ENCODE results near the gene CARD6. TPM values are rescaled to one million over a fixed set of nuclear protein-coding genes. Genes with fewer than 3 reads are reported as not detected.
A peak's percentile ranks its signal among the peaks of the same experiment; 100 is the strongest.

Gene CARD6
- total and polyA plus RNA-seq, 2 of the 13 experiments (the other 11 are each of a cell fraction or from before 2014, with no cell fraction given) = 0.33 to 1.4 TPM

GRCh38 chr5:40904205-40904993, 63.2 kb downstream of the CARD6 start (continued):
- TF ChIP-seq ZNF484 (CRISPR knock-in tag; IDR thresholded peaks at IDR 0.05; ENCODE audit: borderline replicate concordance, low read depth) = no peak
- no peak for TF ChIP-seq MED8 (CRISPR knock-in tag; IDR thresholded peaks at IDR 0.05; ENCODE audit: insufficient replicate concordance)
- peak; percentile 57; the same call in 1 of the 2 replicates for TF ChIP-seq KAT8 (CRISPR knock-in tag; IDR thresholded peaks at IDR 0.05)
- no peak for TF ChIP-seq LCORL (IDR thresholded peaks at IDR 0.05)
- TF ChIP-seq LCORL (CRISPR knock-in tag; IDR thresholded peaks at IDR 0.05) = 0 out of 2 replicates have a peak, but pooled peaks have one; percentile 24
- no peak for TF ChIP-seq CENPT (CRISPR knock-in tag; IDR thresholded peaks at IDR 0.05; ENCODE audit: low read depth)
- no peak for TF ChIP-seq HNRNPL (IDR thresholded peaks at IDR 0.05; ENCODE audit: low read depth, low read length)
- no peak for TF ChIP-seq JDP2 (CRISPR knock-in tag; IDR thresholded peaks at IDR 0.05; ENCODE audit: borderline replicate concordance)
- no peak for TF ChIP-seq ATF5 (CRISPR knock-in tag; IDR thresholded peaks at IDR 0.05; ENCODE audit: low read depth)
- TF ChIP-seq MLX (CRISPR knock-in tag; IDR thresholded peaks at IDR 0.05) = no peak
- no peak for TF ChIP-seq CREB1 (IDR thresholded peaks at IDR 0.05)
- TF ChIP-seq CREB1 (CRISPR knock-in tag; IDR thresholded peaks at IDR 0.05) = no peak
- no peak for TF ChIP-seq TGIF2 (CRISPR knock-in tag; IDR thresholded peaks at IDR 0.05)
- no peak for TF ChIP-seq KIAA2018 (CRISPR knock-in tag; IDR thresholded peaks at IDR 0.05; ENCODE audit: borderline replicate concordance)
- TF ChIP-seq GATAD2A (CRISPR knock-in tag; IDR thresholded peaks at IDR 0.05) = no peak; the same call in 1 of the 2 replicates
- no peak for TF ChIP-seq NPAS2 (CRISPR knock-in tag; IDR thresholded peaks at IDR 0.05; ENCODE audit: borderline replicate concordance)
- no peak for TF ChIP-seq ZNF891 (CRISPR knock-in tag; IDR thresholded peaks at IDR 0.05)
- no peak for TF ChIP-seq ZNF580 (CRISPR knock-in tag; IDR thresholded peaks at IDR 0.05; ENCODE audit: borderline replicate concordance, low read depth)
- TF ChIP-seq ZSCAN29 (CRISPR knock-in tag; conservative IDR thresholded peaks at IDR 0.05) = no peak
